Esophagus squamous epithelium (tissue), 5 donors: Measurements from ENCODE around the gene NXF1. TPM values are rescaled to one million over a fixed set of nuclear protein-coding genes. Genes with fewer than 3 reads are reported as not detected.
"Not testable (repeated sequence)": the region's sequence is repeated elsewhere in the genome, so short reads cannot be mapped to it uniquely, and the experiment has no call there.

Experiments
- DNase-seq: peaks from one replicate; lab custom pipeline; 2025; lab: John Stamatoyannopoulos, UW
- H3K27ac ChIP-seq, 4 donors: fragments of 200-600 bp; sonication (generic); one replicate each; pipeline ENCODE4 v1.5.1; 2016 to 2019; ENCODE audit warnings: mild to moderate bottlenecking in 1 of 4
- H3K27me3 ChIP-seq, 4 donors: fragments of 200-600 bp; sonication (generic); 1 replicate in 3 of 4; 2 replicates in 1 of 4; pipeline versions ENCODE4 v1.5.1 to v1.6.0; 2017 to 2021; ENCODE audit warnings: antibody characterized with exemption in 1 of 4
- H3K36me3 ChIP-seq, 3 donors: fragments of 200-600 bp; sonication (generic); one replicate each; pipeline ENCODE4 v1.5.1; 2016 to 2019
- H3K4me1 ChIP-seq, 3 donors: fragments of 200-600 bp; sonication (generic); one replicate each; pipeline ENCODE4 v1.5.1; 2017 to 2019
- H3K4me3 ChIP-seq, 4 donors: fragments of 200-600 bp; sonication (generic); 1 replicate in 3 of 4; 2 replicates in 1 of 4; pipeline ENCODE4 v1.5.1; 2016 to 2019; ENCODE audit warnings: mild to moderate bottlenecking in 2 of 4, moderate library complexity in 1 of 4
- H3K9me3 ChIP-seq, 3 donors: fragments of 200-600 bp; sonication (generic); one replicate each; pipeline ENCODE4 v1.5.1; 2016 to 2019
- POLR2A ChIP-seq, 4 donors: fragments of 450-650 bp; IDR thresholded peaks; one replicate each; pipeline ENCODE4 v1.6.1; 2017; ENCODE audit warnings: antibody characterized with exemption in 4 of 4, mild to moderate bottlenecking in 4 of 4, moderate library complexity in 3 of 4
- WGBS, 2 donors: methylation state at CpG; one replicate each; pipeline ENCODE4 v1.1.5; 2018; 5-methylcytosine and 5-hydroxymethylcytosine counted together
- intact Hi-C: fragments of 100-400 bp; cut with DNase I; formaldehyde crosslinking; loops from one replicate; pipeline ENCODE4 v1.15.0; 2022
- total RNA-seq, 4 donors: library from RNA; depleted of rRNA; stranded (reverse); fragments of >200 nt; gene quantifications; one replicate each; pipeline ENCODE4 v1.1.0, GENCODE V29; 2016
- TF ChIP-seq, protein P1 (sequence below), 6 experiments: fragments of 450-650 bp in 4 of 6; fragments of 200-600 bp in 2 of 6; sonication (generic) in 2 of 6; IDR thresholded peaks; one replicate each; pipeline ENCODE4 v1.5.1; 2016 to 2019; ENCODE audit warnings: antibody characterized with exemption in 6 of 6, mild to moderate bottlenecking in 4 of 6, moderate library complexity in 4 of 6
- donor health status: DM: yes; HTN: yes; CAD: no.

The NXF1 gene
- total RNA-seq, 4 donors from 2014 or later, result 38.1 to 62.4 (median 44.4) TPM

DNA sequence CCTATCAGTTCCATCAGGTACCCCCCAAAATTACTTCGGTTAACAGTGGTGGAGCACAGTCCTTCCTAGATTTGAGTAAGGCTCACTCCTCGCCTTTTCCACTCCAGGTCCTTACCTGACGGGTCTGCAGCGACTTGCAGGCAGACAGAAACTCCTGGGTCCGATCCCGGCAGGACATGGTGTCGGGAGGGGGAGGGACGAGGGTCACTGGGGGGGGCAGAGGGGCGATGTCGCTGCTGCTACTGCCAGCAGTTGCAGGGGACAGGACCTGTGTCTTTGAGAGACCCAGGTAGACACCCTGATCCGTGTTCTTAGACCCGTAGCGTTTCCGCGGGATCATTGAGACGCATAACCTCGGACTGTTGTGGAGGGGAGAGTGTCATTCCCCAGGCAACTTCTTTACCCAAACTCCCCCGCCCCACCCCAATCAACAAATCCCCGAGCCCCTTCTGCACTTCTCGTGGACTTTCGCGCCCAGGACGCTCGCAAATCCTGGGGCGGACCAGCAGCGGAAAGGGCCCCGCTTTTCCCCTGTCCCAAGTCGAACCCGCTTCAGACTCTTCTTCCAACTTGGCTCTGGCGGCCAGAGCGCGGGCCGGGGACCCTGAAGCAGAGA is 25.8 kb upstream of the NXF1 start:
- Histone ChIP-seq H3K27ac (peak overlapping the region; percentile 93 to 100 (median 98)), H3K4me1 (peaks cover 17 to 56% (median 37%) of the 10 kb centered on the region in 3 donors), H3K27me3 (no peaks in the 10 kb centered on the region), H3K36me3 (peaks cover 7 to 65% (median 32%) of the 10 kb centered on the region in 3 donors), H3K4me3 (peak overlapping the region; percentile 65 to 90 (median 81)), H3K9me3 (no peaks in the 10 kb centered on the region)
- no peak for DNase-seq
- intact Hi-C loops, result no loop called here
- WGBS, 2 donors, result 0 to 1% methylated on average over 9 to 12 of the region's 33 CpGs
- TF ChIP-seq, protein P1, sequence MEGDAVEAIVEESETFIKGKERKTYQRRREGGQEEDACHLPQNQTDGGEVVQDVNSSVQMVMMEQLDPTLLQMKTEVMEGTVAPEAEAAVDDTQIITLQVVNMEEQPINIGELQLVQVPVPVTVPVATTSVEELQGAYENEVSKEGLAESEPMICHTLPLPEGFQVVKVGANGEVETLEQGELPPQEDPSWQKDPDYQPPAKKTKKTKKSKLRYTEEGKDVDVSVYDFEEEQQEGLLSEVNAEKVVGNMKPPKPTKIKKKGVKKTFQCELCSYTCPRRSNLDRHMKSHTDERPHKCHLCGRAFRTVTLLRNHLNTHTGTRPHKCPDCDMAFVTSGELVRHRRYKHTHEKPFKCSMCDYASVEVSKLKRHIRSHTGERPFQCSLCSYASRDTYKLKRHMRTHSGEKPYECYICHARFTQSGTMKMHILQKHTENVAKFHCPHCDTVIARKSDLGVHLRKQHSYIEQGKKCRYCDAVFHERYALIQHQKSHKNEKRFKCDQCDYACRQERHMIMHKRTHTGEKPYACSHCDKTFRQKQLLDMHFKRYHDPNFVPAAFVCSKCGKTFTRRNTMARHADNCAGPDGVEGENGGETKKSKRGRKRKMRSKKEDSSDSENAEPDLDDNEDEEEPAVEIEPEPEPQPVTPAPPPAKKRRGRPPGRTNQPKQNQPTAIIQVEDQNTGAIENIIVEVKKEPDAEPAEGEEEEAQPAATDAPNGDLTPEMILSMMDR (IDR thresholded peaks at IDR 0.05), result no peak
- TF ChIP-seq POLR2A (IDR thresholded peaks at IDR 0.05), result no peak

DNA sequence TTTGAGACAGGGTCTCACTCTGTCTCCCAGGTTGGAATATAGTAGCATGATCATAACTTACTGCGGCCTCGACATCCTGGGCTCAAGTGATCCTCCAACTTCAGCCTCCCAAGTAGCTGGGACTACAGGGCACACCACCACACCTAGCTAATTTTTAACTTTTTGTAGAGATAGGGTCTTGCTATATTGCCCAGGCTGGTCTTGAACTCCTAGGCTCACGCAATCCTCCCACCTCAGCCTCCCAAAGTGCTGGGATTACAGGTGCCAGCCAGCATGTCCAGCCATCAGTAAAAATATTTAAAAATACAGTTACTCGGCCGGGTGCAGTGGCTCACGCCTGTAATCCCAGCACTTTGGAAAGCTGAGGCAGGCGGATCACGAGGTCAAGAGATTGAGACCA is 22.9 kb upstream of the NXF1 start:
- intact Hi-C loops, H3K4me3 ChIP-seq, H3K9me3 ChIP-seq, H3K27me3 ChIP-seq, DNase-seq, H3K27ac ChIP-seq: not testable (repeated sequence)
- H3K4me1 ChIP-seq, result peaks cover 10 to 38% (median 29%) of the 10 kb centered on the region in 3 donors
- 88 to 98% methylated on average over 5 to 7 of the region's 8 CpGs for WGBS, 2 donors
- H3K36me3 ChIP-seq, result peaks cover 20 to 67% (median 45%) of the 10 kb centered on the region in 3 donors

DNA sequence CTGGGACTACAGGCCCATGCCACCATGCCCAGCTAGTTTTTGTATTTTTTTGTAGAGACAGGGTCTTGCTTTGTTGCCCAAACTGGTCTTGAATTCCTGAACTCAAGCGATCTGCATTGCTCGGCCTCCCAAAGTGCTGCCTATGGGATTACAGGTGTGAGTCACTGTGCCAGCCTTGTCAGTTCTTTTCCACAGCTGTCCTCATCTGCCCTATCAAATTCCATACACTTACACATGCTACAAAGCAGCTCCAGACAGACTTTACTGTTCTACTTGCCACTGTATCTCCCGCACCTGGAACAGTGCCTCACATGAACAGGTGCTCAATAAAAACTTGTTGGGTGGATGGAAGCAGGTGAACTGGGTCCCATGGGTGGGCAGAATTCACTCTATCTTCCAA is 18.4 kb upstream of the NXF1 start:
- no peak for DNase-seq
- H3K36me3 ChIP-seq, result peaks cover 29 to 97% (median 82%) of the 10 kb centered on the region in 3 donors
- no peaks in the 10 kb centered on the region for H3K27me3 ChIP-seq
- intact Hi-C loops, result no loop called here
- WGBS, 2 donors, result 75 to 90% methylated on average over 3 of the region's 3 CpGs
- H3K9me3 ChIP-seq, result no peaks in the 10 kb centered on the region
- H3K4me1 ChIP-seq, result peaks cover 0 to 6% (median 5%) of the 10 kb centered on the region in 3 donors
- no peak for TF ChIP-seq POLR2A (IDR thresholded peaks at IDR 0.05)
- TF ChIP-seq, protein P1 (IDR thresholded peaks at IDR 0.05), result no peak
- no peak overlapping the region for H3K4me3 ChIP-seq
- H3K27ac ChIP-seq, result no peak overlapping the region

DNA sequence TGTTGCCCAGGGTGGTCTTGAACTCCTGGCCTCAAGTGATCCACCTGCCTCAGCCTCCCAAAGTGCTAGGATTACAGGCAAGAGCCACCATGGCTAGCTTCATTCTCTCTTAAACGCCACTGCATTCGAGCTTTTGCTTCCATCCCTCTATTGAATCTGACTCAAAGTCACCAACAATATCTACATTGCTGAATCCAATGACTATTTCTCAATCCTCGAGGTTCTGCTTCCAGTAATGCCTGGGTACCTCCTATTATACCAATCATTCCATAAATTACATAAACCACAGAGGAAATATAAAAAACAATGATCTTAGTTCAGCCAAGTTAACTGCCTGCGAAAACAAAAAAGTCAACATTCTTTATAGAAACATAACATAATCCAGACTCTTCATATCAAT is 11.9 kb upstream of the NXF1 start:
- no peak for DNase-seq
- H3K27me3 ChIP-seq, result no peaks in the 10 kb centered on the region
- no peaks in the 10 kb centered on the region for H3K9me3 ChIP-seq
- intact Hi-C loops, result no loop called here
- WGBS, 2 donors, result 93 to 95% methylated on average over 4 of the region's 4 CpGs
- H3K4me1 ChIP-seq, result no peaks in the 10 kb centered on the region
- no peak for TF ChIP-seq POLR2A (IDR thresholded peaks at IDR 0.05)
- TF ChIP-seq, protein P1 (IDR thresholded peaks at IDR 0.05), result no peak
- H3K4me3 ChIP-seq, result no peak overlapping the region
- H3K27ac ChIP-seq, result peak overlapping the region in 1 of 4 donors; percentile 5
- H3K36me3 ChIP-seq, result peaks cover 8 to 89% (median 29%) of the 10 kb centered on the region in 3 donors

DNA sequence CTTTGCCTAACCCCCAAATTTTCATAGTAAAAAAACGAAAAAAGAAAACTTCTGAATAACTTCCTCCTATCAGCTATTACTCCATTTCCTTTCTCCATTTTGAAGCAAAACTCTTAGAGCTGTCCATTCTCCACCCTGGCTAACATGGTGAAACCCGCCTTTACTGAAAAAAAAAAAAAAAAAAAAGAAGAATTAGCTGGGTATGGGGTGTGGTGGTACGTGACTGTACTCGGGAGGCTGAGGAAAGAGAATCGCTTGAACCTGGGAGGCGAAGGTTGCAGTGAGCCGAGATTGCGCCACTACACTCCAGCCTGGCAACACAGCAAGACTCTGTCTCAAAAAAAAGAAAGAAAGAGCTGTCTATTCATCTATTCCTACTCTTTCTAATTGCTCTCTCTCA is 11.3 kb upstream of the NXF1 start:
- no peaks in the 10 kb centered on the region for H3K9me3 ChIP-seq
- TF ChIP-seq, protein P1 (IDR thresholded peaks at IDR 0.05), result no peak
- TF ChIP-seq POLR2A (IDR thresholded peaks at IDR 0.05), result no peak
- no peak overlapping the region for H3K4me3 ChIP-seq
- peak overlapping the region in 1 of 4 donors; percentile 5 for H3K27ac ChIP-seq
- H3K36me3 ChIP-seq, result peaks cover 2 to 83% (median 23%) of the 10 kb centered on the region in 3 donors
- no peak for DNase-seq
- intact Hi-C loops, result no loop called here
- no peaks in the 10 kb centered on the region for H3K4me1 ChIP-seq
- H3K27me3 ChIP-seq, result no peaks in the 10 kb centered on the region
- 73 to 75% methylated on average over 7 to 8 of the region's 8 CpGs for WGBS, 2 donors
